Nephron progenitor cell (in vitro differentiated cells): Measurements from ENCODE around the gene EGFR.

Experiments
- DNase-seq: peaks from one replicate; pipeline ENCODE4 v3.0.0; 2021
- H3K27ac Mint-ChIP-seq: 2 replicates; pipeline ENCODE4 v1.8.0; 2021; ENCODE audit warnings: mild to moderate bottlenecking, moderate library complexity, mixed read lengths
- H3K27me3 Mint-ChIP-seq: 2 replicates; pipeline ENCODE4 v1.8.0; 2021; ENCODE audit warnings: mild to moderate bottlenecking, low read depth, mixed read lengths; ENCODE audit not compliant: poor library complexity
- H3K36me3 Mint-ChIP-seq: 2 replicates; pipeline ENCODE4 v1.8.0; 2021; ENCODE audit warnings: low read depth, mixed read lengths
- H3K4me1 Mint-ChIP-seq: 2 replicates; pipeline ENCODE4 v1.8.0; 2021; ENCODE audit warnings: mixed read lengths
- H3K4me3 Mint-ChIP-seq: 2 replicates; pipeline ENCODE4 v1.8.0; 2021; ENCODE audit warnings: mild to moderate bottlenecking, moderate library complexity, mixed read lengths
- H3K9me3 Mint-ChIP-seq: 2 replicates; pipeline ENCODE4 v1.8.0; 2021; ENCODE audit warnings: mild to moderate bottlenecking, moderate library complexity, mixed read lengths
- TF ChIP-seq, protein P1 (sequence below): fragments of 200-600 bp; sonication (generic); IDR thresholded peaks from 2 replicates; pipeline ENCODE4 v1.5.0; 2021; ENCODE audit warnings: antibody characterized with exemption

The EGFR gene

DNA sequence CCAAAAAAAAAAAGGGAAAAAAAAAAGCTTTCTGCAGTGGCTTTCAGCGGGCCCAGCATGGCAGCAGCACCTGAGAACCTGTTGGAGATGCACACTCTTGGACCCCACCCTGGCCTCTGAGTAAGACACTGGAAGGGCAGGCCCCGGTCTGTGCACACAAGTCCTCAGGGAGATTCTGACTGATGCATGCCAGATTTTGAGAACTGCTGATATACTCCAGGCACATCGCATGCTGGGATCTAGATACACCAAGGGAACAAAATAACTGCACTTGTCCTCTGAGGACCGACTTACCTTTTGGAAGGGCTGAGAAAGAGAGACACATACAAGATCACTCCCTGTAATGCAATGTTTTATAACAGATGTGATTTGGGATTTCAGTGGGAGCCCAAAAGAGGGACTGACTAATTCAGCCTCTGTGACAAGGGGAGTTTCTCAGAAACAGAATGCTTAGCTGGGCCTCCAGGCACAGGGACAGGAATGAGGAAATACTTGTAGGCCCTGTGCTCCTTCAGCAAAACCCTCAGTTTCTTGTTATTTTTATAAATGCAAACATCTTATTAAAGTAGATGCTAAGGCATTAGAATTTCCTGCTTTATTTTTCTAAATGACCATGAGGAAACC lies 8.2 kb downstream of the EGFR start:
- H3K4me3 Mint-ChIP-seq, result no peak overlapping the region
- peaks cover 63% of the 10 kb centered on the region for H3K27me3 Mint-ChIP-seq
- no peaks in the 10 kb centered on the region for H3K4me1 Mint-ChIP-seq
- H3K27ac Mint-ChIP-seq, result no peak overlapping the region
- TF ChIP-seq, protein P1, sequence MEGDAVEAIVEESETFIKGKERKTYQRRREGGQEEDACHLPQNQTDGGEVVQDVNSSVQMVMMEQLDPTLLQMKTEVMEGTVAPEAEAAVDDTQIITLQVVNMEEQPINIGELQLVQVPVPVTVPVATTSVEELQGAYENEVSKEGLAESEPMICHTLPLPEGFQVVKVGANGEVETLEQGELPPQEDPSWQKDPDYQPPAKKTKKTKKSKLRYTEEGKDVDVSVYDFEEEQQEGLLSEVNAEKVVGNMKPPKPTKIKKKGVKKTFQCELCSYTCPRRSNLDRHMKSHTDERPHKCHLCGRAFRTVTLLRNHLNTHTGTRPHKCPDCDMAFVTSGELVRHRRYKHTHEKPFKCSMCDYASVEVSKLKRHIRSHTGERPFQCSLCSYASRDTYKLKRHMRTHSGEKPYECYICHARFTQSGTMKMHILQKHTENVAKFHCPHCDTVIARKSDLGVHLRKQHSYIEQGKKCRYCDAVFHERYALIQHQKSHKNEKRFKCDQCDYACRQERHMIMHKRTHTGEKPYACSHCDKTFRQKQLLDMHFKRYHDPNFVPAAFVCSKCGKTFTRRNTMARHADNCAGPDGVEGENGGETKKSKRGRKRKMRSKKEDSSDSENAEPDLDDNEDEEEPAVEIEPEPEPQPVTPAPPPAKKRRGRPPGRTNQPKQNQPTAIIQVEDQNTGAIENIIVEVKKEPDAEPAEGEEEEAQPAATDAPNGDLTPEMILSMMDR, result no peak
- no peak for DNase-seq
- no peaks in the 10 kb centered on the region for H3K36me3 Mint-ChIP-seq
- H3K9me3 Mint-ChIP-seq, result no peaks in the 10 kb centered on the region

DNA sequence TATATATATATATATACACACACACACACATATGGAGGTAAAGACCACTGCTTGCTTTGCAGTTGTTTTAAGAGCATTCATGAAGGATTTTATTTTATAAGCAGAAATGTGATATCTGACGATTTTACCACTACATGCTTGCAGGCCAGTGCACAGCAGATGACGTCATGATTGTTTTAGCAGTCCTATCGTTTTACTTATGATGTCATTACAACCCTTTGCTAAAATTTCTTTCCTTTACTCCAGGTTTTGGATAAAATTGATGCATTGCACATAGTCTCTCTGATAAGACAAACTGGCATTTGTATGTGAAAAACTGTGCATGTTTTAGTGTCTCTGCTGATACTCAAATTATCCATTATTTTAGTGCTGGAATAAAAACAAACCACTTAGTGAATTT lies 9.2 kb downstream of the EGFR start:
- Mint-ChIP-seq H3K9me3 (no peaks in the 10 kb centered on the region), H3K4me1 (no peaks in the 10 kb centered on the region), H3K4me3 (no peak overlapping the region), H3K36me3 (no peaks in the 10 kb centered on the region), H3K27ac (no peak overlapping the region), H3K27me3 (peaks cover 52% of the 10 kb centered on the region)
- TF ChIP-seq, protein P1, result no peak
- no peak for DNase-seq

DNA sequence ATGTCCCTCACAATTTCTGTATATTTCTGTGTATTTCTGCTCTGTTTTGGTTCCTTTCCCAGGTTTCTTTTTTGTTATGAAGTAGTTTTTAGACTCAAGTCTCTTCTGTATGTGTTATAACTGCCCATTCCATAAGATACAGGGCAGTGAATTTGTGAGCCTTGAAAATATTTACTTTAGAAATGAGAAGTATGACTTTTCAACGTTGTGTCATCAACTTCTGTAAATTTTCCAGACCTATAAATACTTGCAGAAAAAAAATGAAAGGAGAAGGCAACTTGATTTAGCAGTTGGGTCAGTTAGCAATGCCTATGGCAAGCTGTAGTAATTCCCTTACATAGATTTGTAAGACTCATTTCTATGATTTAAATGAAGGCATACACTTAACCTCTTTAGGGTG lies 11.5 kb downstream of the EGFR start:
- H3K27me3 Mint-ChIP-seq, result peaks cover 33% of the 10 kb centered on the region

DNA sequence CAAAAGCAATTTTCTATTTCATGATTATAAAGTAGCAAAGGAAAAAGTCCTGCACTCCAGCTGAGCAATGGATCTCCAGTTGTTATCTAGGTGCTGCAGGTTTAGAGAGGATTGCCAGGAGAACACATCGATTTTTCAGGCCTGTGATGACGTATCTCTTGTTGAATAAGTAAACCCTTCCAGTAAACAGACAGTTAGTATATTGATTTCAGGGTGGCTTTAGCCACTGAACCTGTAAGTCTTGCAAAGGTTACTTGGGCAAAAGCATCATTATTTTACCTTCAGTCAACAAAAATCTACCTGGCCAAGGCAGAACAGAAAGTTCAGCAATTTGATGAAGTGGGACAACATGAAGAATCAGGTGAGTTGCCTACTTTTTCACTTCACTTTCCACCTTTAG lies 12.3 kb downstream of the EGFR start:
- Mint-ChIP-seq H3K36me3 (no peaks in the 10 kb centered on the region), H3K27me3 (peaks cover 25% of the 10 kb centered on the region), H3K27ac (no peak overlapping the region), H3K4me1 (no peaks in the 10 kb centered on the region), H3K4me3 (no peak overlapping the region), H3K9me3 (no peaks in the 10 kb centered on the region)
- TF ChIP-seq, protein P1, result no peak
- DNase-seq, result no peak

More for the DNA sequence above, 11.5 kb downstream of the EGFR start:
- Mint-ChIP-seq H3K27ac (no peak overlapping the region), H3K4me3 (no peak overlapping the region), H3K4me1 (no peaks in the 10 kb centered on the region), H3K9me3 (no peaks in the 10 kb centered on the region), H3K36me3 (no peaks in the 10 kb centered on the region)
- DNase-seq, result no peak
- TF ChIP-seq, protein P1, result no peak

DNA sequence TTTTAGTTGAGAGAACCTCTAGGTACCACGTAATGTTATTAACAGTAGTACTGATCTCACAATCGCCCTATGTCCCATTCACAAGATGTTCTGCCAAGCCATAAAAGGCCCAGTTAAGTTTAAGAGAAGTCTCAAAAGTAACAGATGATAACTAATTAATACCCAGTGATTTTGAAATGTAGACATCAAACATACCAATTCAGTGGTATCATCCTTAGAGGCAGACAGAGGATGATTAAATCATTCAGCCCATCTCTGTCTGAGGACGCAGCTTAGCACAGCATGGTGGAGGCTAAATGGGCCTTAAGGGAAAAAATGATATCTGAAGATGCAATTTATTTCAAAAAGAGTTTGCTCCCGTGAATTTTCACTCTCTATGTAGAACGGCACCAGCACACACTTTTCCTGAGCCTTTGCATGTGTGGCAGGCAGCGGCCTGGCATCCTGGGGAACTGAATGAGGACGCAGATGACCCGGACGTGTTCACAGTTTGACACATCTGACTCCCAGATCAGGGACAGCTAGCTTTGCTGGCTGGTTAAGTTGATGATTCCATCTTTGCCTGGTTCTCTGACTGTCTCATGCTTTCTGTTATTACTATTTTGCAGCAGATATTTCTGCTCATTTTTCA lies 13.4 kb downstream of the EGFR start:
- no peak for DNase-seq
- H3K4me3 Mint-ChIP-seq, result no peak overlapping the region
- no peak overlapping the region for H3K27ac Mint-ChIP-seq
- TF ChIP-seq, protein P1, result no peak
- peaks cover 14% of the 10 kb centered on the region for H3K27me3 Mint-ChIP-seq
- H3K4me1 Mint-ChIP-seq, result no peaks in the 10 kb centered on the region
- no peaks in the 10 kb centered on the region for H3K9me3 Mint-ChIP-seq
- H3K36me3 Mint-ChIP-seq, result no peaks in the 10 kb centered on the region
